ENCODE results near the gene PHF8. TPM values are rescaled to one million over a fixed set of nuclear protein-coding genes. Genes with fewer than 3 reads are reported as not detected.

The PHF8 gene
- 39.3 TPM for total RNA-seq

GRCh38 chrX:54044126-54044876 lies at the start of gene PHF8:
PHF8 (minus strand) TSS chrX:54044473; CDS start chrX:54042728, 1,745 bp downstream.

Small RNA genes within 50 kb of the gene (small RNA-seq; reads per million reads assigned to genes)
- gene RNA5SP505 (ENCODE audit: low replicate concordance): not detected

Other genes with a start within 250 kb of the PHF8 start
- gene FAM120C, start 138.8 kb upstream of the PHF8 start, total RNA-seq: 12.5 TPM